Peyer's patch (tissue), 4 donors: ENCODE measurements around the gene NDUFAF8. TPM values are rescaled to one million over a fixed set of nuclear protein-coding genes. Genes with fewer than 3 reads are reported as not detected.
A peak's percentile ranks its signal among the peaks of the same experiment; 100 is the strongest.

Source experiments
- DNase-seq, 3 donors: peaks; one replicate each; pipeline ENCODE4 v3.0.0-alpha.2; 2017 to 2019
- H3K27ac ChIP-seq, 4 donors: fragments of 200-600 bp; sonication (generic); one replicate each; pipeline ENCODE4 v1.5.1; 2016 to 2019
- H3K27me3 ChIP-seq, 2 donors: fragments of 200-600 bp; sonication (generic); one replicate each; pipeline ENCODE4 v1.5.1; 2019
- H3K36me3 ChIP-seq, 3 donors: fragments of 200-600 bp; sonication (generic); one replicate each; pipeline ENCODE4 v1.5.1; 2016 to 2019
- H3K4me1 ChIP-seq, 4 donors: fragments of 200-600 bp; sonication (generic); one replicate each; pipeline ENCODE4 v1.5.1; 2016 to 2019
- H3K4me3 ChIP-seq, 4 donors: fragments of 200-600 bp; sonication (generic); 1 replicate in 3 of 4; 2 replicates in 1 of 4; pipeline ENCODE4 v1.5.1; 2016 to 2019; ENCODE audit warnings: mild to moderate bottlenecking in 1 of 4
- H3K9me3 ChIP-seq, 4 donors: fragments of 200-600 bp; sonication (generic); one replicate each; pipeline ENCODE4 v1.5.1; 2016 to 2019; ENCODE audit warnings: mild to moderate bottlenecking in 1 of 4
- POLR2A ChIP-seq, 2 donors: fragments of 450-650 bp; IDR thresholded peaks; one replicate each; pipeline ENCODE4 v1.5.1; 2017; ENCODE audit warnings: antibody characterized with exemption in 2 of 2, mild to moderate bottlenecking in 2 of 2, moderate library complexity in 2 of 2
- total RNA-seq, 4 donors: library from RNA; depleted of rRNA; stranded (reverse); fragments of >200 nt; gene quantifications; one replicate each; pipeline ENCODE4 v1.1.0, GENCODE V29; 2016
- TF ChIP-seq, protein P1 (sequence below), 6 experiments: fragments of 450-650 bp in 4 of 6; fragments of 200-600 bp in 2 of 6; sonication (generic) in 1 of 6; IDR thresholded peaks; one replicate each; pipeline ENCODE4 v1.5.1; 2017 to 2019; ENCODE audit warnings: antibody characterized with exemption in 6 of 6, mild to moderate bottlenecking in 3 of 6, moderate library complexity in 1 of 6

Gene NDUFAF8
- total RNA-seq, 4 donors from 2014 or later = 17.8 to 62.7 (median 25.2) TPM

DNA sequence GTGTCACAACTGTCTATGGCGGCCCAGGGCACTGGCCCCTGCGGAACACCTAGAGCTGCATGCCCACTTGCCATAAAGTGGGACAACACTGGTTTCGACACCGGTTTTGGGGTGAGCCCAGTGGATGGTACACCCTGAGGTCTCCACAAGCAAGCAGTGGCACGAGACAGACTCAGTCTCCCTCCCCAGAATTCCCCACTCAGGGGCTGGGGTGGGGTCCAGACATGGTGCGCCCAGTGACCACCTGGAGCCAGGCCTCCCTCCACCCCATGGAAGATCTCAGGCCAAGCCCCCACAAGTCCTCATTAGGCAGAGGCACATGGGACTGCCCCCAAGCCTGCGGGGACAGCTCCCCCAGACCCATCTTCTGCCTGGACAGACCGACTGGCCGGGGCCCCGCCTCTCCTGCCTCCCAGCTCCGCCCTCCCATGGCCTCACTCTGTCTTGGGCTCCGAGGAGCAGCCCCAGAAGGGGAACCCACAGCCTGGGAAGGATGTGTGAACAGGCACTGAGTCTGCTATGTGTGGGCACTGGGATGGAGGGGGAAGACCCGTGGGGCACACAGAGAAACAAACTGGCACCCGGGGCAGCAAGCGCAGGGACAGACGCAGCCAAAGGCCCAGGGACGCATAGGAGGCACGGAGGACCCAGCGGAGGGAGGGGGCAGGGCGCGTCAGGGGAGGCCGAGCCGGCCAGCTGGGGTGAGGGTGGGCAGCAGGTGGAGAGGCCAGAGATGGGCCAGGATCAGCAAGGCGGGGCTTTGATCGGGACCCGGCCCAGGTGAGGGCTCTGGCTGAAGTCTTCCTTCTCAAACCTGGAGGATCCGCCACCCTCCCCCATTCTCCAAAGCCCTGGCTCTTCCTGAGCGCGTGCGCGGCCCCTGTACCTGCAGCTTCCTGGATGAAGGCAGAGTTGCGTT lies 3.0 kb upstream of the NDUFAF8 start:
- H3K27me3 ChIP-seq = no peaks in the 10 kb centered on the region
- no peaks in the 10 kb centered on the region for H3K9me3 ChIP-seq
- no peak for DNase-seq
- H3K27ac ChIP-seq = no peak overlapping the region
- peaks cover 0 to 35% (median 0%) of the 10 kb centered on the region in 3 donors for H3K36me3 ChIP-seq
- peaks cover 0 to 35% (median 20%) of the 10 kb centered on the region in 4 donors for H3K4me1 ChIP-seq
- TF ChIP-seq, protein P1, sequence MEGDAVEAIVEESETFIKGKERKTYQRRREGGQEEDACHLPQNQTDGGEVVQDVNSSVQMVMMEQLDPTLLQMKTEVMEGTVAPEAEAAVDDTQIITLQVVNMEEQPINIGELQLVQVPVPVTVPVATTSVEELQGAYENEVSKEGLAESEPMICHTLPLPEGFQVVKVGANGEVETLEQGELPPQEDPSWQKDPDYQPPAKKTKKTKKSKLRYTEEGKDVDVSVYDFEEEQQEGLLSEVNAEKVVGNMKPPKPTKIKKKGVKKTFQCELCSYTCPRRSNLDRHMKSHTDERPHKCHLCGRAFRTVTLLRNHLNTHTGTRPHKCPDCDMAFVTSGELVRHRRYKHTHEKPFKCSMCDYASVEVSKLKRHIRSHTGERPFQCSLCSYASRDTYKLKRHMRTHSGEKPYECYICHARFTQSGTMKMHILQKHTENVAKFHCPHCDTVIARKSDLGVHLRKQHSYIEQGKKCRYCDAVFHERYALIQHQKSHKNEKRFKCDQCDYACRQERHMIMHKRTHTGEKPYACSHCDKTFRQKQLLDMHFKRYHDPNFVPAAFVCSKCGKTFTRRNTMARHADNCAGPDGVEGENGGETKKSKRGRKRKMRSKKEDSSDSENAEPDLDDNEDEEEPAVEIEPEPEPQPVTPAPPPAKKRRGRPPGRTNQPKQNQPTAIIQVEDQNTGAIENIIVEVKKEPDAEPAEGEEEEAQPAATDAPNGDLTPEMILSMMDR (IDR thresholded peaks at IDR 0.05) = no peak
- no peak for TF ChIP-seq POLR2A (IDR thresholded peaks at IDR 0.05)
- H3K4me3 ChIP-seq = no peak overlapping the region

DNA sequence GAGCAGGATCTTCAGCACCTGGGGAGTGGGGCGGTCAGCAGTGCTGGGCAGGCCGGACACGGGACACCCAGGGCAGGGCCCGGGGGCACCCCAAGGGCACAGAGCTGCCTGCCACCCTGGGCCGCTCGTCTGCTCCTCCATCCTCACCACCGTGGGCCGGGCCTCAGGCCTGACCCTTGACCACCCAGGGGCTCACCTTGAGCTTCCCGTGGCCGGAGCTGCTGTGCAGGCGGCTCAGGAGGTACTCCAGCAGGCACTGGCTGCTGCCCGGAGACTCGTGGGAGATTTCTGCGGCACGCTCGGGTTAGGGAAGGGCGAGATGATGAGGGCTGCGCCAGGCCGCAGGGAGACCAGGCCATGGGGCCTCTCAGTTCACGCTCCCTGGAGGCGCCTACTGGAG lies 2.3 kb upstream of the NDUFAF8 start:
- no peak overlapping the region for H3K27ac ChIP-seq
- no peak overlapping the region for H3K4me3 ChIP-seq
- H3K9me3 ChIP-seq = no peaks in the 10 kb centered on the region
- H3K4me1 ChIP-seq = peaks cover 0 to 39% (median 20%) of the 10 kb centered on the region in 4 donors
- H3K36me3 ChIP-seq = peaks cover 0 to 28% (median 0%) of the 10 kb centered on the region in 3 donors
- no peak for DNase-seq
- TF ChIP-seq, protein P1 (IDR thresholded peaks at IDR 0.05) = no peak
- TF ChIP-seq POLR2A (IDR thresholded peaks at IDR 0.05) = no peak
- no peaks in the 10 kb centered on the region for H3K27me3 ChIP-seq

DNA sequence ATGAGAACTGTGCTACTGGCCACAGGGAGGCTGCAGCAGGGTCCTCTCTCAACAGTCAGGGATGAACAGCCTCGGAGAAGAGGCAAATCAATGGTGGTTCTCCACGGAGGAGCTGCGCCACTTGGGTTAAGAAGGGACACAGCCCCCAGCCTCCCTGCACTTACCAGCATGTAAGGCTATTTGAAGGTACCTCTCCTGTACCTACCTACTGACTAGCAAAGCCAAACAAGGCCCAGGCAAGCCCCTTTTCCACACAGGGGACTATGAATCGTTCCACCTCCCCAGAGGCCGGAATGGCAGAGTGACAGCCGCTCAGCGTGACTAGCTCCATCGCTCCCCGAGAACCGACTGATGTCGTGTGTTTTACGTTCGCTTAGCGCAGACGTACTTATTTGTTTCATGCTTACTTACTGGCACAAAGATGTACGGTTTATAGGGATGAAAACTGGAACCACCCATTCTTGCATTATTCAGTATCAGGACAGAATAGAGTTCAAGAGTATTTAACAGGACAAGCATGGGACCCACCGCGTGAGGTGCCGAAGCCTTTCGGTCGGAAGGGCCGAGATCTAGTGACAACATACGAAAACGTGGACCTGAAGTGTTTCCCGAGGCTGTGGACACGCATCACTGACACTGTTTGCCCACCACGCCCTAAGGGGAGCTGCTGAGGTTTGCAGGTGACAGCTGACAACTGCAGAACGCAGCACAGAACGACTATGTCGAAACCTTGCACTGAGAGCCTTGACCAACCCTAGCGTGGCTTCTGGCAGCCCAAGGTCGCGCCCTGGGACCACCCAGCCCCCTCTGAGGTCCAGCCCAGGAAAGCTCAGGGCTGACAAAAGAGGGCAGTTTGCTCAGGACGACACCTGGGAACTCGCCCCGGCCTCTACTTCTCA lies 1.3 kb upstream of the NDUFAF8 start:
- H3K27me3 ChIP-seq = no peaks in the 10 kb centered on the region
- peaks cover 0 to 17% (median 0%) of the 10 kb centered on the region in 3 donors for H3K36me3 ChIP-seq
- no peaks in the 10 kb centered on the region for H3K9me3 ChIP-seq
- peak overlapping the region in 2 of 4 donors; percentile 71 to 92 for H3K27ac ChIP-seq
- TF ChIP-seq POLR2A (IDR thresholded peaks at IDR 0.05) = no peak
- TF ChIP-seq, protein P1 (IDR thresholded peaks at IDR 0.05) = no peak
- no peak for DNase-seq
- H3K4me3 ChIP-seq = peak overlapping the region; percentile 89 to 100 (median 97)
- H3K4me1 ChIP-seq = peaks cover 0 to 40% (median 20%) of the 10 kb centered on the region in 4 donors

DNA sequence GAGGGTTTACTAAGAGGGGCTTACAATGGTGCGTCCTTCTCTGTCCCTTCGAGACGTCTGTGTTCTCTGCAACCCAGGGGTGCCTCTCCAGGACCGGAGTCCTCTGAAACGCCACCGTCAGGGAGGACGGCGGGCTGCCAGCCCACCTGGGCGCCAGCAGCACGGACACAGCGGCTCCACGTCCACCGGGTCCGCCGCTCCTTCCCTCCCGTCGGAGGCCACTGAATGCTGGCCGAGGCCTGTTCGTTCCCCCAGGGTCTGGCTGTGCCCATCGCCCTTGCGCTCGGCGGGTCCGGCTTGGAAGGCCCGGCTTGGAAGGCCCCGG lies 666 bp upstream of the NDUFAF8 start:
- H3K4me1 ChIP-seq = peaks cover 0 to 40% (median 20%) of the 10 kb centered on the region in 4 donors
- no peaks in the 10 kb centered on the region for H3K27me3 ChIP-seq
- peak overlapping the region; percentile 89 to 100 (median 97) for H3K4me3 ChIP-seq
- peaks cover 0 to 11% (median 0%) of the 10 kb centered on the region in 3 donors for H3K36me3 ChIP-seq
- TF ChIP-seq, protein P1 (IDR thresholded peaks at IDR 0.05) = no peak
- TF ChIP-seq POLR2A (IDR thresholded peaks at IDR 0.05) = no peak
- DNase-seq = no peak
- no peaks in the 10 kb centered on the region for H3K9me3 ChIP-seq
- peak overlapping the region; percentile 31 to 92 (median 60) for H3K27ac ChIP-seq

DNA sequence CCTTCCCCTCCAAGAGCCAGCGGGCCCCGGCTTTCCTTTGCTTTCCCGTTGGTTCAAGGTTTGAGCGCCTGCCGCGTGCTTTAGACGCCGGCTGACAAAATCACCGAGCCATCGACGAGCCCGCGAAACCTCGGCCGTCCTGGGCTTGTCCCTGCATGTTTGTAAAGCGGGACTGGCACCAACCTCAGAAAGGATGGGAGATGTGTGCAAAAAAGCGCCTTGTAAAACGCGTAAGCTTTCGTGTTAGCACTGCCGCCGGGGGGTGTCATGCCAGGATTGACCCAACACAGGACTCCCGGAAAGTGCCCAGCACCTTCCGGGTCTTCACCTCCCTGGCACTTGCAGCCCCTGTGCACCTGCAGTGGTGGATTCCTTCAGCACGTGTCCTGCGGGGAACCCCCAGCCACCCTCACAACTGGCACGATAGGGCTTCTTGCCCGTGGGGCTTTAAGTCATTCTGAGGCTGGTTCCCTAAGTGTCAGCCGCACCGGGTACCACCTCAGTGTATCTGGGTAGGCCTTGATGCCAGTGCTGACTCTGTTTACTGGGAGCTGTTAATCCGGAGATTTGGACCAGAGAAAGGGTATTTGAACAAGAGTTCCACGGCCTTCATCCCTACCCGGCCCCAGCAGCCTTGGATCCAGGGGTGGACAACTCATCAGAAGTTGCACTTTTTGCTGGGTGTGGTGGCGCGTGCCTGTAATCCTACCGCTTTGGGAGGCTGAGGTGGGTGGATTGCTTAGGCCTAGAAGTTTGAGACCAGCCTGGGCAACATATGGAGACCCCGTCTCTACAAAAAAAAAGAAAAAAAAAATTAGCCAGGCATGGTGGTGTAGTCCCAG lies 817 bp downstream of the NDUFAF8 start:
- no peaks in the 10 kb centered on the region for H3K27me3 ChIP-seq
- TF ChIP-seq POLR2A (IDR thresholded peaks at IDR 0.05) = no peak
- TF ChIP-seq, protein P1 (IDR thresholded peaks at IDR 0.05) = no peak
- no peaks in the 10 kb centered on the region for H3K9me3 ChIP-seq
- peak overlapping the region; percentile 89 to 100 (median 97) for H3K4me3 ChIP-seq
- H3K27ac ChIP-seq = peak overlapping the region; percentile 68 to 92 (median 76)
- peak in 1 of 3 donors; percentile 24 for DNase-seq
- H3K4me1 ChIP-seq = peaks cover 0 to 40% (median 20%) of the 10 kb centered on the region in 4 donors
- H3K36me3 ChIP-seq = peaks cover 0 to 4% (median 0%) of the 10 kb centered on the region in 3 donors
